Mesendoderm (in vitro differentiated cells): ENCODE results near the gene STX18.
A peak's percentile ranks its signal among the peaks of the same experiment; 100 is the strongest.

ENCODE experiments used
- DNase-seq: peaks from one replicate; pipeline ENCODE4 v3.0.0; 2013
- H2AK5ac ChIP-seq: 2 replicates; pipeline ENCODE4 v1.6.1; 2013; ENCODE audit warnings: low read length, inconsistent platforms
- H2BK120ac ChIP-seq: 2 replicates; pipeline ENCODE4 v1.6.1; 2013; ENCODE audit warnings: low read depth, mild to moderate bottlenecking, low read length, moderate library complexity, mixed read lengths
- H2BK15ac ChIP-seq: replicated peaks from 2 replicates; pipeline ENCODE4 v1.6.1; 2013; ENCODE audit warnings: low read depth, mild to moderate bottlenecking, moderate library complexity
- H2BK5ac ChIP-seq: 2 replicates; pipeline ENCODE4 v1.6.1; 2013; ENCODE audit warnings: low read length, inconsistent platforms
- H3K18ac ChIP-seq: 2 replicates; pipeline ENCODE4 v1.6.1; 2013; ENCODE audit warnings: mild to moderate bottlenecking, low read length, mixed read lengths
- H3K23ac ChIP-seq: one replicate; pipeline ENCODE4 v1.6.1; 2013; ENCODE audit warnings: low read length
- H3K27ac ChIP-seq: 2 replicates; pipeline ENCODE4 v1.5.1; 2013; ENCODE audit warnings: low read depth, mild to moderate bottlenecking, inconsistent platforms, low read length, moderate library complexity
- H3K27me3 ChIP-seq: 2 replicates; pipeline ENCODE4 v1.6.1; 2013; ENCODE audit warnings: low read length, control low read depth, mild to moderate bottlenecking, inconsistent platforms; ENCODE audit not compliant: insufficient read depth, poor library complexity
- H3K36me3 ChIP-seq: 2 replicates; pipeline ENCODE4 v1.6.1; 2013; ENCODE audit warnings: low read length, inconsistent platforms; ENCODE audit not compliant: control insufficient read depth, insufficient read depth
- H3K4ac ChIP-seq: one replicate; pipeline ENCODE4 v1.6.1; 2013; ENCODE audit warnings: low read depth, mild to moderate bottlenecking, low read length, moderate library complexity
- H3K4me1 ChIP-seq: 2 replicates; pipeline ENCODE4 v1.6.1; 2013; ENCODE audit warnings: low read depth, low read length, inconsistent platforms; ENCODE audit not compliant: control insufficient read depth
- H3K4me2 ChIP-seq: 2 replicates; pipeline ENCODE4 v1.6.1; 2013; ENCODE audit warnings: low read length
- H3K4me3 ChIP-seq: 2 replicates; pipeline ENCODE4 v1.5.1; 2013; ENCODE audit warnings: mild to moderate bottlenecking, low read length
- H3K56ac ChIP-seq: one replicate; pipeline ENCODE4 v1.6.1; 2013; ENCODE audit warnings: low read length
- H3K79me1 ChIP-seq: 2 replicates; pipeline ENCODE4 v1.6.1; 2013; ENCODE audit warnings: low read length, inconsistent platforms
- H3K79me2 ChIP-seq: 2 replicates; pipeline ENCODE4 v1.6.1; 2013; ENCODE audit warnings: mild to moderate bottlenecking, low read length; ENCODE audit not compliant: control insufficient read depth, insufficient read depth
- H3K9ac ChIP-seq: 2 replicates; pipeline ENCODE4 v1.6.1; 2013; ENCODE audit warnings: low read length, inconsistent platforms
- H4K5ac ChIP-seq: one replicate; pipeline ENCODE4 v1.6.1; 2013; ENCODE audit warnings: low read length
- H4K8ac ChIP-seq: one replicate; pipeline ENCODE4 v1.6.1; 2013; ENCODE audit warnings: low read depth, mild to moderate bottlenecking, control low read depth, low read length, moderate library complexity
- WGBS: extraction: QIAGEN DNeasy Blood & Tissue Kit; methylation state at CpG from one replicate; pipeline ENCODE4 v1.1.7; 2013; ENCODE audit warnings: low lambda C conversion rate, missing lambda C conversion rate; ENCODE audit not compliant: insufficient coverage; ENCODE audit errors: extremely low coverage; 5-methylcytosine and 5-hydroxymethylcytosine counted together

Gene STX18

DNA sequence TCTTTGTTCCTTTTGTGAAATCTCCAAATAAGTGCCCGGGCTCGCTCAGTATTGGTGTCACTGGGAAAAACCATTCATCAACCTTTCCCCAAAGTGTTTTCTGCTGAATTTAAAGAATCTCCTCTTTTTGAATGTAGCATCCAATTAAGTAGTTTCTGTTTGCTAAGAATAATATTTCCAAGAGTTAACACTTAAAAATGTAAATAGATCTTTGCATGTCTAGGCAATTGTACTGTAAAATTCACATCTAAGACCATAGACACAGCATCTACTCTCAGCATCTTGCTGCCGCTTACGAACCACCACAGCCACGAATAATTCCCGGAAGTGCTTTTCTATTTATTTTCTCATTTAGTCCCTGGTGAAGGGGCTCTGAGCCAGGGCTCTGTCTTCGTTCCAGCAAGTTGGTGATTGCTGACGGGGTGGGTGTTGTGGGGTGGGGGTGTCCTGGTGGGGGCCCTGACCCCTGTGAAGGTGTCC, 153.5 kb downstream of the STX18 start:
- Histone ChIP-seq H3K4ac (no peak overlapping the region), H2BK5ac (no peak overlapping the region), H3K4me2 (no peak overlapping the region), H3K27ac (no peak overlapping the region), H4K5ac (no peak overlapping the region), H3K79me2 (no peaks in the 10 kb centered on the region), H3K4me3 (no peak overlapping the region), H4K8ac (no peak overlapping the region), H3K9ac (no peak overlapping the region), H3K36me3 (no peaks in the 10 kb centered on the region), H3K18ac (no peak overlapping the region), H2AK5ac (no peak overlapping the region), H3K23ac (no peak overlapping the region), H3K4me1 (no peaks in the 10 kb centered on the region), H3K79me1 (no peaks in the 10 kb centered on the region), H3K27me3 (peaks cover 18% of the 10 kb centered on the region), H3K56ac (no peak overlapping the region), H2BK120ac (no peak overlapping the region), H2BK15ac (no peak overlapping the region)
- DNase-seq = no peak
- no CpG with 5 or more reads among the region's 8 CpGs for WGBS

DNA sequence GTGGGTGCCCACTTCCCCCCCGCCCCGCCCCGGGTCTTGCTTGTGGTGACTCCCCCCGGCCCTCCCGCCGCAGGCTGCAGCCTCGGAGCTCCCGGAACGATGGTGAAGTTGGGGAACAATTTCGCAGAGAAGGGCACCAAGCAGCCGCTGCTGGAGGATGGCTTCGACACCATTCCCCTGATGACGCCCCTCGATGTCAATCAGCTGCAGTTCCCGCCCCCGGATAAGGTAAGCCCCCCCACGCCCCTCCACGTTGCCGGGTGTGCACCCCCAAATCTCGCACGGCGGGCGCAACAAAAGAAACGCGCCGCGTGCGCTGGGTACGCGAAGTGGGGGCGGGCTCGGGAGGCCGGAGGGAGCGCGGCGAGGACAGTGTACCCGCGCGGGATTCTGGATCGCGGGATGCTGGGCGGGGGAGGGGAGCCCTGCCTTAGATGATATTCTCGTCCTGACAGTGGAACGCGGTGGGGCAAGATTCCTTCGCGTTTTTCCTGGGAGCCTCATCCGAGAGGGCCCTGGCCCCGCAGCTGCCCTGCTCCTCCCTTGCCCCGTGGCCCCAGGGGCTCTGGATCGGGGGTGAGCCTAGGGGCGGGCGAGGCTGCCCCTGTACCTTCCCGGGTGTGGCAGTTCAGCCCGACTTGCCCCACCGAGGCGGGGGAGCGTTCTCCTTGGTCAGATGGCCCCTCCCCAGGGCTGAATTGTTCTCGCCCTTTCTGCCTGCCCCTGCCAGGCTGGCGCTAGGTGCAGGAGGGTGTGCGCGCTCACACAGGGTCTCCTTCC, 154.1 kb downstream of the STX18 start:
- Histone ChIP-seq H3K4me3 (no peak overlapping the region), H3K4me1 (no peaks in the 10 kb centered on the region), H2BK120ac (no peak overlapping the region), H3K9ac (no peak overlapping the region), H3K56ac (peak overlapping the region; percentile 64), H2BK15ac (no peak overlapping the region), H3K18ac (no peak overlapping the region), H3K79me1 (no peaks in the 10 kb centered on the region), H2BK5ac (no peak overlapping the region), H3K23ac (no peak overlapping the region), H3K4me2 (peak overlapping the region; percentile 27), H3K36me3 (no peaks in the 10 kb centered on the region), H4K5ac (no peak overlapping the region), H3K27me3 (peaks cover 18% of the 10 kb centered on the region), H3K4ac (no peak overlapping the region), H3K27ac (no peak overlapping the region), H2AK5ac (no peak overlapping the region), H4K8ac (no peak overlapping the region), H3K79me2 (no peaks in the 10 kb centered on the region)
- DNase-seq = no peak
- WGBS = no CpG with 5 or more reads among the region's 62 CpGs

DNA sequence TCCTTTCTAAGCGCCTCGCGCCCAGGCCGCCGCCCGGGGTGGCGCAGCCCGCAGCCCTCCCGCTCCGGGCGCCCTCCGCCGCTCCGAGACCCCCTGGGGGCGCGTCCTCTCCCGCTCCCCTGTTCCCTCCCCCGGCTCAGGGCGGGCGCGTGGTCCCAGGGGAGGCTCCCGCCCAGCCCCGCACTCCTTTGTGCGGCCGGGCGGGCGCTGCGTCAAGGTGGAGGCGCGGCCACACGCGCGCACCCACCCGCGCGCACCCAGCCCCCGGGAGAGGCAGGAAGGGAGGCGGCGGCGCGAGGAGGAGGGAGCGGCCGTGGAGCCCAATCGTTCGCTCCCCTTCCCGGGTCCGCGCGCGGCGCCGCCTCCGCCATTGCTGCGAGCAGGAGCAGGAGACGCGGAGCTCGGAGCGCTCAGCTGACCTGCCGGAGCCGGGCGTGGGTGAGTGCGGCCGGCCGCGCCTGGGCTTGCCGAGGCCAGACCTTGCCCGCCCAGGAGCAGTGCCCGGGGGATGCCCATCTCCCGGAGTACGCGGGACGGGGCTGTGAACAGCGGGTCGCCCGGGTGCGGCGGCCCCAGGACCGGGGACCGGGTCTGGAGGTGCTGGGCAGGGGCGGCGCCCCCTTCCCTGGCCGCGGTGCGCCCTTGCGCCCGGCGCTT, 155.0 kb downstream of the STX18 start, which contains the start of gene NSG1:
NSG1 (plus strand) TSS at position 367 of the 657 bp plus-strand sequence. CDS start 528 bp downstream, outside the sequence.
- Histone ChIP-seq H3K27me3 (peaks cover 18% of the 10 kb centered on the region), H3K4me3 (peak within 1 kb of the TSS; percentile 29)

DNA sequence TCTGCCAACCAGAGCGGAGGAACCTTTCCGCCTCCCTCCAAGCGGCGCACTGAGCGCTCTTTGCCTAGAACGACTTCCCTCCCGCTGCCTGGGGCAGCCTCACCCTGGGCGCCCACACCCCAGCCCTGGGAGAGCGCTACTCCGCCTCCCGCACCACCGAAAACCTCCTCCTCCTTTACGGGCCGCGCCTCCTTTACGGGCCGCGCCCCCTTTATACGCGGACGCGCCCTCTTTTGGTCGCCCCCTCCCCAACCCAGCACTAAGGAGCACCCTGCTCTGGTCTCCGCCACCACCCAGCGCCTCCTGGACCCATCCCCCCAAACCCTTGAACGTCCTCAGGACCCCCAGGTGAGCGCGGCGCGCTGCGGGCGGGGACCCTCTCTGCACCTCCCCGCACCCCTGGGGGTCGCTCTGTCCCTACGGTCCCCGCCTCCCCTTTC, 155.5 kb downstream of the STX18 start:
- H2BK15ac ChIP-seq = no peak overlapping the region
- H3K4me3 ChIP-seq = peak overlapping the region; percentile 29
- no peak overlapping the region for H3K18ac ChIP-seq
- no peak for DNase-seq
- peaks cover 18% of the 10 kb centered on the region for H3K27me3 ChIP-seq
- no CpG with 5 or more reads among the region's 36 CpGs for WGBS
- no peak overlapping the region for H2BK120ac ChIP-seq
- no peaks in the 10 kb centered on the region for H3K79me2 ChIP-seq
- no peak overlapping the region for H4K8ac ChIP-seq
- H4K5ac ChIP-seq = no peak overlapping the region
- no peaks in the 10 kb centered on the region for H3K36me3 ChIP-seq
- H3K9ac ChIP-seq = peak overlapping the region; percentile 58
- H3K4me2 ChIP-seq = peak overlapping the region; percentile 75
- no peaks in the 10 kb centered on the region for H3K4me1 ChIP-seq
- no peak overlapping the region for H2BK5ac ChIP-seq
- no peaks in the 10 kb centered on the region for H3K79me1 ChIP-seq
- no peak overlapping the region for H3K27ac ChIP-seq
- H3K4ac ChIP-seq = no peak overlapping the region
- H3K23ac ChIP-seq = no peak overlapping the region
- H3K56ac ChIP-seq = peak overlapping the region; percentile 78
- H2AK5ac ChIP-seq = no peak overlapping the region

More for the DNA sequence above, 155.0 kb downstream of the STX18 start, which contains the start of gene NSG1:
- H3K4ac ChIP-seq = no peak within 1 kb of the TSS
- H4K8ac ChIP-seq = no peak within 1 kb of the TSS
- no peak within 1 kb of the TSS for H2BK120ac ChIP-seq
- peak within 1 kb of the TSS; percentile 75 for H3K4me2 ChIP-seq
- no peak within 1 kb of the TSS for H2AK5ac ChIP-seq
- no peaks in the 10 kb centered on the region for H3K4me1 ChIP-seq
- H3K36me3 ChIP-seq = no peaks in the 10 kb centered on the region
- H4K5ac ChIP-seq = no peak within 1 kb of the TSS
- no peak for DNase-seq
- no peak within 1 kb of the TSS for H2BK15ac ChIP-seq
- H3K56ac ChIP-seq = peak within 1 kb of the TSS; percentile 78
- H3K18ac ChIP-seq = no peak within 1 kb of the TSS
- H2BK5ac ChIP-seq = no peak within 1 kb of the TSS
- H3K27ac ChIP-seq = no peak within 1 kb of the TSS
- no peaks in the 10 kb centered on the region for H3K79me1 ChIP-seq
- WGBS = no CpG with 5 or more reads among the region's 87 CpGs
- H3K9ac ChIP-seq = peak within 1 kb of the TSS; percentile 58
- no peak within 1 kb of the TSS for H3K23ac ChIP-seq
- H3K79me2 ChIP-seq = no peaks in the 10 kb centered on the region

DNA sequence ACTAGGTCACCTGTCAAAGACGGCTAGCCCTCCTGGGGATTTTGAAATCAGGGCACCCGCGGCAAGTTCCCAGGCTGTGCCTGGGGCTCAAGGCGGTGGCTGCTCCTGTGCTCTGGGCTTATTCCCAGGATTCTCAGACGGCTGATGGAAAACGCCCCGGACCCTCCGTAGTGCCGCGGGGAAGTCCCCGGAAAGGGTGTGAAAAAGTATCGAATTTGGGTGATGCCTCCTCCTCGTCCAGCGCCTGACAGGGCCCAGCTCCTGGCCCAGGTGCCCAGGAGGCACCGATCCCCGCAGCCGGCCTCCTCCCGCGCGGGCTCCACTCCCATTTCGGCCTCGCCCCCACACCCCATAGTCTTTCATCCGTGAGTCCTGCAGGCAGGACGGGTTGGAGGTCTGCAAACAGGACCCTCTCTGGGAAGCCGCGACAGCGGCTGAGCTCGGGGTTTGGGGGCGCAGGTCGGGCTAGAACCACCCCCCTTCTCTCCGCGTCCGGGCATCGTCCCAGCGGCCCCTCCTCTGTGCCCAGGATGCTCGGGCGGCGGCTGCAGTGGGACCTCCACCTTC, 156.0 kb downstream of the STX18 start:
- Histone ChIP-seq H3K27me3 (peaks cover 18% of the 10 kb centered on the region), H3K27ac (no peak overlapping the region), H3K4me3 (no peak overlapping the region), H3K18ac (no peak overlapping the region), H3K4ac (no peak overlapping the region), H3K4me2 (peak overlapping the region; percentile 75), H2BK120ac (no peak overlapping the region), H2BK15ac (no peak overlapping the region), H2AK5ac (no peak overlapping the region), H4K5ac (no peak overlapping the region), H4K8ac (no peak overlapping the region), H3K9ac (no peak overlapping the region), H3K79me2 (no peaks in the 10 kb centered on the region), H3K36me3 (no peaks in the 10 kb centered on the region), H3K4me1 (no peaks in the 10 kb centered on the region), H3K79me1 (no peaks in the 10 kb centered on the region), H2BK5ac (no peak overlapping the region), H3K56ac (no peak overlapping the region), H3K23ac (no peak overlapping the region)
- WGBS = no CpG with 5 or more reads among the region's 38 CpGs
- no peak for DNase-seq
